Placental epithelial cell (primary cell): Measurements from ENCODE around the gene PRKCH. TPM values are rescaled to one million over a fixed set of nuclear protein-coding genes. Genes with fewer than 3 reads are reported as not detected.

Experiments
- total RNA-seq: library from RNA; depleted of rRNA; stranded (reverse); fragments of >200 nt; gene quantifications from 2 replicates; pipeline ENCODE4 v1.2.3, GENCODE V29; 2012

PRKCH gene
- total RNA-seq = 35.3 and 47.4 TPM in 2 replicates

DNA sequence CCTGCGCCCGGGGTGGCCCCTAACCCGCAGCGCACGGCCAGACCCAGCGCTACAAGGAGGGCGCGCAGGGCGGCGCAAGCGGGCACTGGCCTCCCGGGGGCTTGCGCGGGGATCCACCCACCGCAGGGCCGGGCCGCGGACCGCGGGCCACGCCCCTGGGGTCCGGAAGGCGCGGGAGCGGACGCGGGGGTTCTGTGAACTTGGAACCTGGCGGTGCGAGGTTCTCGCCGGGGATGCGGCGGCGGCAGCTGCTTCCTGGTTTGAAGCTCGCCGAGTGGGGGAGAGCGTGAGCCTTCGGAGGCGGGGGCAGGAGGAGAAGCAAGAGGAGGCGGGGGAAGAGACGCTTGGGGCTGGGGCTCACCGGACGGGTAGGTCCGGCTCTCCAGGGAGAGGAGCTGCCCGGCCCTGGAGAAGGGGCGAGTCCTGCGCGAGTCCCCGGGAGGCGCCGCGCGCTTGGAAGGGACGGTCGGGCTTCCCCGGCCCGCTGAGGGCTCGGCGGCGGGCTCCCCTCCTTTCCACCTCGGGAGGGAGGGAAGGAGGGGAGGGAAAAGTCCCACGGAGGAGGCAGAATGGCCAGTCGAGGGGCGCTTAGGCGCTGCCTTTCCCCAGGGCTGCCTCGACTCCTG is at the start of gene PRKCH:
PRKCH (plus strand) TSS at position 195 of the 626 bp plus-strand sequence. CDS start 523 bp downstream, outside the sequence.

DNA sequence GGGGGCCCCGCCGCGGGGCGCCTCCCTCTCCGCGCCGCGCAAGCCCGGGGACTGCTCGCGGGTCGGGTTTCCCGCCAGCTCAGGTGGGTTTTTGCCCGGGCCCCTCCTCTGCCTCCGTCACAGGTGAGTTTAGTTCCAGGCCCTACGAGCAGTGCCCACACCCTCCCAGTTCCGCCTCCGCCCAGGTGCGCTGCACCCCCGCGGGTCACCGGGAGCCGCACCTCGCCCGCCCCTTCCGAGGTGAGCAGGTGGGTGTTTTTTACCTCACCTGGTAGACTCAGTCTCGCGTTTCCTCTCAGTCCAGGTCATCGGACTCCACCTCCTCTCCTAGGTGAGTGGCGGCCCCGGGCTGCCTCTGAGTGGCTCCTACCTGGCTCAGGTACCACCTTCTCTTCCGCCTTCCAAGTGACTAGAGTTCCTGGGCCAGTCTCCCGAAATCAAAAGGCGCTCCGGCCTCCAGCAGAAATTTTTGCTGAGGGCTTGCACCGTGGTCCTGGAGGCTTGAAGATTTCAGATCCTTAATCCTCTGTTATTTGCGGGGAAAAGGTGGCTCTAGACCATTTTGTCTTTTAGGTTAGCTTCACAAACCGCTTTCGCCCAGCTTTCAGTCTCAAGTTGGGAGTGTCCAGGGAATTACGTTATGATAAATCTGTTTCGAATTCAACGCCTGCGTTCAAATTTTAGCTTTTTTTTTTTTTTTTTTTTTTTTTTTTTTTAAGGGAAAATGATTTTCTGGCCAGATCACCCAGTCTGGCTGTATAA is 40.0 kb upstream of the PRKCH start, which contains the start of gene TMEM30B:
TMEM30B (minus strand) TSS at position 153 of the 762 bp plus-strand sequence. CDS start 191 bp downstream, outside the sequence.

Other genes with a start within 250 kb of the PRKCH start
- gene TMEM30B, start 40.2 kb upstream of the PRKCH start, total RNA-seq = 9.0 and 10.6 TPM in 2 replicates